Activated T-helper 17 cell treated with anti-CD3 and anti-CD28 coated beads, Interleukin-2, amount 50 U/mL, for 72 hours (primary cell): ENCODE measurements around the gene WASHC4. TPM values are rescaled to one million over a fixed set of nuclear protein-coding genes. Genes with fewer than 3 reads are reported as not detected.

Source experiments
- ATAC-seq: fragments of 150-1000 bp; cut with Tn5 transposase; replicated peaks from 2 replicates; pipeline ENCODE4 v1.10.0; 2021; ENCODE audit warnings: mild to moderate bottlenecking, moderate library complexity
- H3K27ac Mint-ChIP-seq: one replicate; pipeline ENCODE4 v1.8.0; 2022; ENCODE audit warnings: mixed read lengths
- H3K27me3 Mint-ChIP-seq: one replicate; pipeline ENCODE4 v1.8.0; 2022; ENCODE audit warnings: mixed read lengths
- H3K36me3 Mint-ChIP-seq: one replicate; pipeline ENCODE4 v1.8.0; 2022; ENCODE audit warnings: low read depth, mild to moderate bottlenecking, mixed read lengths
- H3K4me1 Mint-ChIP-seq: one replicate; pipeline ENCODE4 v1.8.0; 2022; ENCODE audit warnings: mixed read lengths
- H3K4me3 Mint-ChIP-seq: one replicate; pipeline ENCODE4 v1.8.0; 2022; ENCODE audit warnings: mild to moderate bottlenecking, mixed read lengths
- H3K9me3 Mint-ChIP-seq: one replicate; pipeline ENCODE4 v1.8.0; 2022; ENCODE audit warnings: mixed read lengths
- total RNA-seq, 2 donors: library from RNA; stranded (reverse); gene quantifications; one replicate each; pipeline ENCODE4 v1.2.3, GENCODE V29; 2022

Gene WASHC4
- total RNA-seq, result 10 to 100 TPM; 41.0 to 47.7 TPM

DNA sequence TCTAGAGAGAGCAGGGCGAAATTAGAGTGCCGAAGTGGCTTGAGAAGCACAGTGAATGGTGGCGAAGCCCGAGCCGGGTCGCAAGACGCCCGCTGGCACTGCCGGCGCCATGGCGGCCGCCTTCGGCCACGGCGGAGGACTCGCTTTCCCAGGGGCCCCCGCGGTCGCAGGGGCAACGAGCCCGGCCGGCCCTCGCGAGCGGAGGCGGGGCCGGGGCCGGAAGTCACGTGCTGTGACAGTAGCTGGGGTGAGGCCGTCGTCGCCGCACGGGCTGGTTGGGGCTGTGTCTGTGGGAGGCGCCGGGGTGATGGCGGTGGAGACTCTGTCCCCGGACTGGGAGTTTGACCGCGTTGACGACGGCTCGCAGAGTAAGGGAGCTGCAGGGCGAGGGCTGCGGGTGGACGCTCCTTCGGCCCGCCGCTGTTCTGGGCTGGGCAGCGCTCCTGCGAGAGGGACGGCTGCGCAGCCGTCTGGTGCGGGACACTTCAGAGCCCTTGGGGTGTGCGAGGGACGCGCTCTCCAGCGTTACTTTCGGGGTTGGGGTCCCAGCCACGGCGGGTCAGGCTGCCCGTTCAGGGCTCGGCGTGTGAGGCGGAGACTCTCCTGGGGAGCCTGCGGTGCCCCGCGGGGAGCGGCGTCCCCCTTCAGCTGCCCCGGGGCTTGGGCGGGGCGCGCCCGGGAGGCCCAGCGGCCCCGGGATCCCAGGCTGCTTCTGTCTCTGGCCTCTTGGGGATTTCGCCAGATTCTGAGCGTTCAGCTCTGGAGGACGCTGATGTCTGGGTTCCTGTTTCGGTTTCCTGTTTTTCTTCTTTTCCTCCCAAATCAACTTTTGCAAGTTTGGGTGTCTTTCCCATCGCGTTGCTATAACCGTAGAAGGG, at the start of gene WASHC4:
Gene WASHC4, plus strand, starts transcription at position 238 of the 878 bp plus-strand sequence. Its CDS starts 70 bp downstream, at position 308.
- peak within 1 kb of the TSS; percentile 99 for H3K4me3 Mint-ChIP-seq
- H3K27ac Mint-ChIP-seq, result peak within 1 kb of the TSS; percentile 93
- peak; percentile 97 for ATAC-seq
- H3K4me1 Mint-ChIP-seq, result peaks cover 15% of the 10 kb centered on the region
- H3K9me3 Mint-ChIP-seq, result no peaks in the 10 kb centered on the region
- H3K27me3 Mint-ChIP-seq, result peaks cover 14% of the 10 kb centered on the region
- H3K36me3 Mint-ChIP-seq, result peaks cover 25% of the 10 kb centered on the region

- no peak for ATAC-seq
- H3K4me1 Mint-ChIP-seq, result peaks cover 5% of the 10 kb centered on the region
- no peak overlapping the region for H3K27ac Mint-ChIP-seq
- H3K9me3 Mint-ChIP-seq, result peaks cover 3% of the 10 kb centered on the region
- peaks cover 6% of the 10 kb centered on the region for H3K27me3 Mint-ChIP-seq
- no peaks in the 10 kb centered on the region for H3K36me3 Mint-ChIP-seq
- H3K4me3 Mint-ChIP-seq, result no peak overlapping the region
These were observed 46.7 kb upstream of the WASHC4 start for GRCh38 chr12:105060715-105061378.

DNA sequence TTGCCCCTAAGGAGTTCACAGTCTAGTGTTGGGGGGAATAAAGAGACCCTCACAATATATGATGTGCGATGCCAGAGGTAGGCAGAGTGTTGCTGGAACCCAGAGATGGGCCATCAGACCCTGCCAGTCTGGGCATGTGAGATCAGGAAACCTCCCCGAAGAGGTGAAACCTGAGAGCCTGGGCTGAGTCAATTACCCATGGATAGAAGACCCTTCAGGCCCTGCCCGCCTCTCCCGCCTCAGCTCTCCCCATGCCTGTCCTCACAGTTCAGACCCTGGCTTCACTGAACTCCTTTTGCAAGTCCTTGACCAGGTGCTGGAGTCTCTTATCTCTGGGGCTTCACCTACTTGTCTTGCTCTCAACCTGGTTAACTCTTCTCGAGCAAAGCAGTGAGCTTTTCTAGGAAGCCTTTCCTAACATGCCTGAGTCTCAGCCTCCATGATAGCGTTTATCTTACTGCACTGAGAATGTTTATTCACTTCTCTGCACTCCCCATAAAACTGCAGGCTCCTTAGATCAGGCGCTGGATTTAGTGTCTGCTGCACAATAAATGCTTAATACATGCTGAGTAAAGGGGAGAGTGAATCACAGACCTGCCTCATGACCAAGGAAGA, 42.9 kb upstream of the WASHC4 start:
- Mint-ChIP-seq H3K4me1 (no peaks in the 10 kb centered on the region), H3K27ac (no peak overlapping the region), H3K4me3 (no peak overlapping the region), H3K36me3 (no peaks in the 10 kb centered on the region), H3K27me3 (peaks cover 5% of the 10 kb centered on the region), H3K9me3 (no peaks in the 10 kb centered on the region)
- no peak for ATAC-seq

DNA sequence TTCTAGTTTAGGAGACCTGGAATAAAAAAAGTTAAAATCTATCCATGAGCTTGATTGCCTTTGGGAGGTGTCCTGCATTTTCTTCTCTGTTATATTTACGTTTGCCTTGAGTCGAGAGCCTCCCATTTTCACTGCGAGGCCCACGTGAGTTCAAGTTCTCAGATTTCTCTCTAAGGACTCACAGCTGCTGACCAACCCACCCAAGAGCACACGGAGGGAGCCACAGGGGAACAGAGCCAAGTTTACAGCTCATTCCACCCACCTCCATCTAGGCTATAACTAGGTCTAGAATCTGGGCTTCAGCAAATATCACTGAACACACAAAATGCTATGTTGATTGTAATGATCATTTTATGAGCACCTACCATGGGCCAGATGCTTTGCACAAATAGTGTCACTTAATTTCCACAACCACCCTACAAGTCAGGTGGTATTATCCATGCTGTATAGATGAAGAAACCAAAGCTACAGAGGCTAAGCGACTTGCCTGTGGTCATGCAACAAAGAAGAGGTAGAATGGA, 40.0 kb upstream of the WASHC4 start:
- Mint-ChIP-seq H3K27me3 (peaks cover 10% of the 10 kb centered on the region), H3K36me3 (no peaks in the 10 kb centered on the region), H3K9me3 (no peaks in the 10 kb centered on the region), H3K27ac (no peak overlapping the region), H3K4me3 (no peak overlapping the region), H3K4me1 (no peaks in the 10 kb centered on the region)
- ATAC-seq, result no peak

GRCh38 chr12:105069936-105070702, 37.4 kb upstream of the WASHC4 start:
- no peaks in the 10 kb centered on the region for H3K4me1 Mint-ChIP-seq
- no peaks in the 10 kb centered on the region for H3K9me3 Mint-ChIP-seq
- H3K27me3 Mint-ChIP-seq, result peaks cover 10% of the 10 kb centered on the region
- H3K4me3 Mint-ChIP-seq, result no peak overlapping the region
- H3K36me3 Mint-ChIP-seq, result no peaks in the 10 kb centered on the region
- ATAC-seq, result no peak
- no peak overlapping the region for H3K27ac Mint-ChIP-seq

DNA sequence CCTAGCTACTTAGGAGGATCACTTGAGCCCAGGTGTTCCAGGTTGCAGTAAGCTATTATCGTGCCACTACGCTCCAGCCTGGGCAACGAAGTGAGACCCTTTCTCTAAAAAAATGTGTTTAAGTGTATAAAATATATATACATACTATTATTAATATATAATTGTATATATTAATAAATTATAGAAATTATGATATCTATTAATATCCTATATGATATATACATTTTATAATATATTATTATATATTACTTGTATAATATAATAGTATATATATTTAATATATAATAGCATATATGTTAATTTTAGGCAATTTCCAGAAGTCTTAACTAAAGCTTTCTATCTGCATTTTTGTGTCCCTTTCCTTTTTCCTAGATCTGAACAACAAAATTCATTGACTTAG, 35.5 kb upstream of the WASHC4 start:
- no peaks in the 10 kb centered on the region for H3K4me1 Mint-ChIP-seq

DNA sequence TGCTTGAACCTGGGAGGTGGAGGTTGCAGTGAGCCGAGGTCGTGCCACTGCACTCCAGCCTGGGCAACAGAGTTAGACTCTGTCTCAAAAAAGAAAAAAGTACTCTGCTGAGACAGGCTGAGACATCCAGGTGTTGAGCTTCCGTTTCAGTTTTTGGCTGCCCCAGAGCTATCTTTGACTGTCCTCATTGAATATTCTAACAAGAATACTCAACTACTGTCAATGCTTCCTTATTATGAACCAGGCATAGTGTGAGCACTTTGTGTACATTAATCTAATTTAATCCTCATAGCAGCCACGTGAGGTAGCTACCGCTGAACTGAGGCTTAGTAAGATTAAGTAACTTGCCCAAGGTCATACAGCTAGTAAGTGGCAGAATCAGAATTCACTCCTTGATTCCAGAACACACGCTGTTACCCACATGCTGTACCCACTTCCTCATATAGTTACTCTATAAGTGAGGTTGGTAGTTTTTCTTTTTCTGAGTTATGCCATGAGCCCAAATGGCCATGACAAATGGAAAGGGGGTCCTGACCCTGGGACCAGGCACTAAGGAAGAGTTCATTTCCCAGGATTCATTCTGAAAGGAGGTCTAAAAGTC, 34.5 kb upstream of the WASHC4 start:
- Mint-ChIP-seq H3K27me3 (peaks cover 4% of the 10 kb centered on the region), H3K4me1 (no peaks in the 10 kb centered on the region), H3K36me3 (no peaks in the 10 kb centered on the region), H3K27ac (no peak overlapping the region), H3K9me3 (no peaks in the 10 kb centered on the region), H3K4me3 (no peak overlapping the region)
- no peak for ATAC-seq

More for the DNA sequence above, 35.5 kb upstream of the WASHC4 start:
- Mint-ChIP-seq H3K27me3 (peaks cover 4% of the 10 kb centered on the region), H3K36me3 (no peaks in the 10 kb centered on the region), H3K9me3 (no peaks in the 10 kb centered on the region), H3K27ac (no peak overlapping the region), H3K4me3 (no peak overlapping the region)
- ATAC-seq, result no peak

GRCh38 chr12:105076098-105076497, 31.4 kb upstream of the WASHC4 start:
- ATAC-seq, result no peak
- H3K36me3 Mint-ChIP-seq, result no peaks in the 10 kb centered on the region

DNA sequence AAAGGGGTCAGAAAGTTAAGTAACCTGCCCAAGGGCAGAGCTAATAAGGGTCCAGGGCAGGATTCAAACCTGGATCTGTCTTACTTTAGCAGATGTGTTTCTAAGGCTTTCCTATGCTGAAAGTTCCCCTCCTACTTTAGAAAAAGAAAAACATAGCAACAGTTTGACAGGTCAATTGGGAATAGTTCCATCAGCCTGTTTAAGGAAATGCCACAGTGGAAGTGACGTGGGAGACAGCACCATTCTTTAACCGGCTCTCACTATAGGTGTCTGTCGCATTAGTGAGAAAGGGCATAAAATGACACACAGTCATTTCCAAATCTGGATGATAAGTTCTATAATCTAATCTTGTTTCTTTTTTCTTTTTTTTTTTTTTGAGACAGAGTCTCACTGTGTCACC, 30.6 kb upstream of the WASHC4 start:
- Mint-ChIP-seq H3K4me1 (no peaks in the 10 kb centered on the region), H3K36me3 (no peaks in the 10 kb centered on the region), H3K9me3 (no peaks in the 10 kb centered on the region), H3K27me3 (peaks cover 8% of the 10 kb centered on the region), H3K27ac (no peak overlapping the region), H3K4me3 (no peak overlapping the region)
- no peak for ATAC-seq

More at GRCh38 chr12:105076098-105076497, 31.4 kb upstream of the WASHC4 start:
- Mint-ChIP-seq H3K9me3 (no peaks in the 10 kb centered on the region), H3K4me3 (no peak overlapping the region), H3K27me3 (peaks cover 6% of the 10 kb centered on the region), H3K27ac (no peak overlapping the region), H3K4me1 (no peaks in the 10 kb centered on the region)

- Mint-ChIP-seq H3K9me3 (no peaks in the 10 kb centered on the region), H3K4me1 (no peaks in the 10 kb centered on the region), H3K4me3 (no peak overlapping the region), H3K27me3 (peaks cover 12% of the 10 kb centered on the region), H3K27ac (no peak overlapping the region), H3K36me3 (no peaks in the 10 kb centered on the region)
- ATAC-seq, result no peak
These were observed 30.1 kb upstream of the WASHC4 start for GRCh38 chr12:105077435-105077834.

DNA sequence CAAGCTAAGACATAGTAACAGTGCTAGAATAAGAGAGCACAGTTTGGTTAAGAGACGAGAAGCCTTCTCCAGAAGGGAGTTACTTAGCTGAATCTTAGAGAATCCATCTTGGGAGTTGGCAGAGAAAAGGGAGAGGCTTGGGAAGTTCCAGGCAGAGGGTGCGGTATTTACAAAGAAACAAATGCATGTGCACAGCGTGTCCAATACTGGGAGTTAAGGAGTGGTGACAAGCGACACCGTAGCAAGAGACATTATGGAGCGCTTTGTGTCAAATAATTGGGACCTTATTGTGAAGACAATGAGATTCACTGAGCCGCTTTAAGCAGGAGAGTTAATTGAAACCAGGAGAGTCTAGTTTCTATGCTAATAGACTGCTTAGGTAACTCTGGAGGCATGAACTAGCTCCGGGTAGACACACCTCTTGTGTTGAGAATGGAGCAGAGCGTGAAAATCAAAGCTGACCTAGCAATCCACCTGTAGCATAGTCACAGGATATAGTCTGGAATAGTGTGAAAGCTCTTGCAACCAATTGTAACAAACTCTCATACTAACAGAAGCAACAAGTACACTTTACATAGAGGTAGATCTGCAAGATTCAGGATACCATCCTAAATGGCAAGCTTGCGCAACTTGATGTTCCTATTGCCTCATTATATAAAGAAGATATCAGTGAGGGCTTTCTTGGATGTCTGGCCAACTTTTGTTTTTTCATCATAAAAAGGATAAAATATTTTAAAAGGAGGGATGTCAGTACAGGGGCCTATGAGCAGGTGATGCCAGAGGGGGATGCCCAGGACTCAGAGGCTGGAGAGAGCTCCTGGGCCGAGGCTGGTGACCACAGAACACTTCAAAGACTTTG, 28.6 kb upstream of the WASHC4 start:
- H3K27ac Mint-ChIP-seq, result no peak overlapping the region
- ATAC-seq, result no peak
- peaks cover 5% of the 10 kb centered on the region for H3K4me1 Mint-ChIP-seq
- peaks cover 24% of the 10 kb centered on the region for H3K27me3 Mint-ChIP-seq
- no peaks in the 10 kb centered on the region for H3K36me3 Mint-ChIP-seq
- no peaks in the 10 kb centered on the region for H3K9me3 Mint-ChIP-seq
- no peak overlapping the region for H3K4me3 Mint-ChIP-seq

DNA sequence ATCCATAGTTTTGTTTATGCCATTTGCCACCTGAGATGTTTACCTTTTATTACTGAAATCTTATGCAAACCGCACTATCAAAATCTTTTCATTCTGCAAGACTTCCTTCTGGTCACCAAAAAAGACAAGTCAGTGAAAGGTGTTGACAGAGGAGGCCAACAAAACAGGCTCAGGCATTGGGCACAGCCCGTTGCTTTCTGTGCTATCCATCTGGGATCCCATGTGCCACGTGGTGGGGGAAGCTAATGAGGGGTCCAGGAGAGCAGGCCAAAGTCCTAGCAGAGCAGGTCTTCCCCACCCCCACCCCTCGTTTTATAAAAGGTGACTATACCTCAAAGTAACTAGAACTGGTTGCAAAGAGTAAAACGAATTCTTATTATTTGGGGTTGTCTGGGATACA, 24.5 kb upstream of the WASHC4 start:
- Mint-ChIP-seq H3K36me3 (no peaks in the 10 kb centered on the region), H3K27ac (no peak overlapping the region), H3K9me3 (no peaks in the 10 kb centered on the region), H3K27me3 (peaks cover 29% of the 10 kb centered on the region), H3K4me3 (no peak overlapping the region), H3K4me1 (peaks cover 6% of the 10 kb centered on the region)
- ATAC-seq, result no peak

- Mint-ChIP-seq H3K4me1 (peaks cover 6% of the 10 kb centered on the region), H3K36me3 (no peaks in the 10 kb centered on the region), H3K4me3 (peak overlapping the region; percentile 63), H3K27ac (no peak overlapping the region), H3K27me3 (peaks cover 29% of the 10 kb centered on the region), H3K9me3 (no peaks in the 10 kb centered on the region)
- ATAC-seq, result no peak
These were observed 23.9 kb upstream of the WASHC4 start for GRCh38 chr12:105083551-105084105.
